Trophoblast cell (in vitro differentiated cells and primary cell): ENCODE results near the gene DYNLRB1.

Experiments used
- DNase-seq, 2 donors: peaks; one replicate each; pipeline ENCODE4 v3.0.0-alpha.2; 2016
- H2AFZ ChIP-seq: 2 replicates; pipeline ENCODE4 v1.6.1; 2013; ENCODE audit warnings: low read length, moderate library complexity, mild to moderate bottlenecking; ENCODE audit not compliant: insufficient read depth, poor library complexity
- H2AK5ac ChIP-seq: 2 replicates; pipeline ENCODE4 v1.6.1; 2013; ENCODE audit warnings: mild to moderate bottlenecking, low read length
- H2BK120ac ChIP-seq: 2 replicates; pipeline ENCODE4 v1.6.1; 2013; ENCODE audit warnings: low read length, mild to moderate bottlenecking, moderate library complexity; ENCODE audit not compliant: insufficient read depth, poor library complexity
- H2BK12ac ChIP-seq: 2 replicates; pipeline ENCODE4 v1.6.1; 2013; ENCODE audit warnings: mild to moderate bottlenecking, low read length, moderate library complexity
- H2BK5ac ChIP-seq: 2 replicates; pipeline ENCODE4 v1.6.1; 2013; ENCODE audit warnings: low read length, low read depth, moderate library complexity, mild to moderate bottlenecking; ENCODE audit not compliant: poor library complexity
- H3K14ac ChIP-seq: 2 replicates; pipeline ENCODE4 v1.6.1; 2013; ENCODE audit warnings: mild to moderate bottlenecking, low read length
- H3K18ac ChIP-seq: 2 replicates; pipeline ENCODE4 v1.6.1; 2013; ENCODE audit warnings: mild to moderate bottlenecking, low read length
- H3K23ac ChIP-seq: 2 replicates; pipeline ENCODE4 v1.6.1; 2013; ENCODE audit warnings: low read length
- H3K27ac ChIP-seq: 2 replicates; pipeline ENCODE4 v1.5.1; 2013; ENCODE audit warnings: low read depth, mild to moderate bottlenecking, inconsistent platforms, low read length, moderate library complexity
- H3K27me3 ChIP-seq: 2 replicates; pipeline ENCODE4 v1.6.1; 2013; ENCODE audit warnings: inconsistent platforms, mild to moderate bottlenecking, low read length, moderate library complexity; ENCODE audit not compliant: insufficient read depth
- H3K36me3 ChIP-seq, 2 experiments: 1 replicate in 1 of 2; 2 replicates in 1 of 2; pipeline ENCODE4 v1.6.1; 2013; ENCODE audit warnings: low read length in 2 of 2, mild to moderate bottlenecking in 2 of 2, moderate library complexity in 1 of 2; ENCODE audit not compliant: insufficient read depth in 2 of 2, control insufficient read depth in 1 of 2
- H3K4ac ChIP-seq: 2 replicates; pipeline ENCODE4 v1.6.1; 2013; ENCODE audit warnings: low read depth, mild to moderate bottlenecking, low read length, moderate library complexity
- H3K4me1 ChIP-seq, 2 experiments: 1 replicate in 1 of 2; 2 replicates in 1 of 2; pipeline ENCODE4 v1.6.1; 2013; ENCODE audit warnings: low read length in 2 of 2, mild to moderate bottlenecking in 2 of 2, moderate library complexity in 1 of 2; ENCODE audit not compliant: insufficient read depth in 2 of 2, control insufficient read depth in 1 of 2
- H3K4me2 ChIP-seq: 2 replicates; pipeline ENCODE4 v1.6.1; 2013; ENCODE audit warnings: inconsistent platforms, mild to moderate bottlenecking, low read length, moderate library complexity
- H3K4me3 ChIP-seq: 2 replicates; pipeline ENCODE4 v1.5.1; 2013; ENCODE audit warnings: mild to moderate bottlenecking, low read depth, low read length, inconsistent platforms
- H3K79me1 ChIP-seq: one replicate; pipeline ENCODE4 v1.6.1; 2013; ENCODE audit warnings: low read length
- H3K79me2 ChIP-seq: 2 replicates; pipeline ENCODE4 v1.6.1; 2013; ENCODE audit warnings: low read length, mild to moderate bottlenecking; ENCODE audit not compliant: control insufficient read depth, insufficient read depth, poor library complexity
- H3K9ac ChIP-seq: 2 replicates; pipeline ENCODE4 v1.6.1; 2013; ENCODE audit warnings: mild to moderate bottlenecking, low read length
- H3K9me3 ChIP-seq: 2 replicates; pipeline ENCODE4 v1.6.1; 2013; ENCODE audit warnings: low read depth, mild to moderate bottlenecking, control low read depth, inconsistent platforms, low read length; ENCODE audit not compliant: insufficient read depth
- H4K12ac ChIP-seq: 2 replicates; pipeline ENCODE4 v1.6.1; 2013; ENCODE audit warnings: low read depth, mild to moderate bottlenecking, low read length, moderate library complexity
- H4K8ac ChIP-seq: 2 replicates; pipeline ENCODE4 v1.6.1; 2013; ENCODE audit warnings: low read depth, mild to moderate bottlenecking, low read length, moderate library complexity
- H4K91ac ChIP-seq: one replicate; pipeline ENCODE4 v1.6.1; 2013; ENCODE audit warnings: low read depth, mild to moderate bottlenecking, low read length, moderate library complexity
- WGBS: extraction: QIAGEN DNeasy Blood & Tissue Kit; methylation state at CpG from one replicate; pipeline ENCODE4 v1.1.7; 2013; ENCODE audit warnings: missing lambda C conversion rate; ENCODE audit not compliant: insufficient read length, insufficient coverage; ENCODE audit errors: extremely low coverage; 5-methylcytosine and 5-hydroxymethylcytosine counted together

DYNLRB1 gene

GRCh38 chr20:34534391-34535165 is 18.4 kb downstream of the DYNLRB1 start:
- Histone ChIP-seq H3K27ac (no peak overlapping the region), H3K9me3 (peaks cover 2% of the 10 kb centered on the region)

GRCh38 chr20:34535301-34535840 is 19.1 kb downstream of the DYNLRB1 start:
- Histone ChIP-seq H3K4me1 (no peaks in the 10 kb centered on the region), H4K91ac (no peak overlapping the region), H3K18ac (no peak overlapping the region), H2BK12ac (no peak overlapping the region), H3K4me2 (no peak overlapping the region), H2AFZ (no peak overlapping the region), H3K36me3 (peaks cover 71 to 73% of the 10 kb centered on the region in 2 experiments), H3K79me1 (no peaks in the 10 kb centered on the region), H3K9ac (no peak overlapping the region), H2AK5ac (no peak overlapping the region), H3K14ac (no peak overlapping the region), H3K27ac (no peak overlapping the region), H3K23ac (no peak overlapping the region), H2BK120ac (no peak overlapping the region), H4K12ac (no peak overlapping the region), H3K9me3 (peaks cover 1% of the 10 kb centered on the region), H4K8ac (no peak overlapping the region), H3K79me2 (no peaks in the 10 kb centered on the region), H3K27me3 (no peaks in the 10 kb centered on the region), H2BK5ac (no peak overlapping the region), H3K4ac (no peak overlapping the region), H3K4me3 (no peak overlapping the region)
- DNase-seq: no peak
- no CpG with 5 or more reads among the region's 15 CpGs for WGBS

More at GRCh38 chr20:34534391-34535165, 18.4 kb downstream of the DYNLRB1 start:
- H3K4me1 ChIP-seq: no peaks in the 10 kb centered on the region
- no peak overlapping the region for H4K8ac ChIP-seq
- H3K4ac ChIP-seq: no peak overlapping the region
- H2BK120ac ChIP-seq: no peak overlapping the region
- peaks cover 71 to 74% of the 10 kb centered on the region in 2 experiments for H3K36me3 ChIP-seq
- H3K9ac ChIP-seq: no peak overlapping the region
- no peak overlapping the region for H2AK5ac ChIP-seq
- no peak overlapping the region for H3K18ac ChIP-seq
- no peaks in the 10 kb centered on the region for H3K27me3 ChIP-seq
- no peaks in the 10 kb centered on the region for H3K79me2 ChIP-seq
- H3K23ac ChIP-seq: no peak overlapping the region
- H3K4me2 ChIP-seq: no peak overlapping the region
- H2BK5ac ChIP-seq: no peak overlapping the region
- H3K79me1 ChIP-seq: no peaks in the 10 kb centered on the region
- no peak overlapping the region for H4K91ac ChIP-seq
- DNase-seq: no peak
- no peak overlapping the region for H3K14ac ChIP-seq
- no peak overlapping the region for H2AFZ ChIP-seq
- H4K12ac ChIP-seq: no peak overlapping the region
- WGBS: no CpG with 5 or more reads among the region's 15 CpGs
- H3K4me3 ChIP-seq: no peak overlapping the region
- no peak overlapping the region for H2BK12ac ChIP-seq

- Histone ChIP-seq H4K12ac (no peak overlapping the region), H4K91ac (no peak overlapping the region), H4K8ac (no peak overlapping the region), H2BK5ac (no peak overlapping the region), H2BK120ac (no peak overlapping the region), H2AK5ac (no peak overlapping the region), H3K27ac (no peak overlapping the region), H3K27me3 (no peaks in the 10 kb centered on the region), H3K9me3 (no peaks in the 10 kb centered on the region), H3K4ac (no peak overlapping the region), H3K79me1 (no peaks in the 10 kb centered on the region), H2BK12ac (no peak overlapping the region), H3K36me3 (peaks cover 71 to 73% of the 10 kb centered on the region in 2 experiments), H3K14ac (no peak overlapping the region), H3K4me1 (no peaks in the 10 kb centered on the region), H3K18ac (no peak overlapping the region), H2AFZ (no peak overlapping the region), H3K79me2 (no peaks in the 10 kb centered on the region), H3K4me2 (no peak overlapping the region), H3K23ac (no peak overlapping the region), H3K4me3 (no peak overlapping the region), H3K9ac (no peak overlapping the region)
- DNase-seq: no peak
- no CpG with 5 or more reads among the region's 2 CpGs for WGBS
Measured at GRCh38 chr20:34535857-34536256, 19.6 kb downstream of the DYNLRB1 start.

GRCh38 chr20:34536798-34537394 is 20.7 kb downstream of the DYNLRB1 start:
- Histone ChIP-seq H3K9ac (no peak overlapping the region), H3K27ac (no peak overlapping the region), H3K14ac (no peak overlapping the region), H4K8ac (no peak overlapping the region), H3K9me3 (no peaks in the 10 kb centered on the region), H4K12ac (no peak overlapping the region), H3K79me2 (no peaks in the 10 kb centered on the region), H2BK12ac (no peak overlapping the region), H3K4me1 (no peaks in the 10 kb centered on the region), H2AK5ac (no peak overlapping the region), H3K79me1 (no peaks in the 10 kb centered on the region), H2BK5ac (no peak overlapping the region), H2AFZ (no peak overlapping the region), H3K36me3 (peaks cover 76 to 77% of the 10 kb centered on the region in 2 experiments), H3K23ac (no peak overlapping the region), H4K91ac (no peak overlapping the region), H3K18ac (no peak overlapping the region), H2BK120ac (no peak overlapping the region), H3K4me2 (no peak overlapping the region), H3K4ac (no peak overlapping the region), H3K4me3 (no peak overlapping the region), H3K27me3 (no peaks in the 10 kb centered on the region)
- WGBS: no CpG with 5 or more reads among the region's 10 CpGs
- DNase-seq: peak in 1 of 2 donors; percentile 49
